ENCODE data around the gene PLPPR1.

DNA sequence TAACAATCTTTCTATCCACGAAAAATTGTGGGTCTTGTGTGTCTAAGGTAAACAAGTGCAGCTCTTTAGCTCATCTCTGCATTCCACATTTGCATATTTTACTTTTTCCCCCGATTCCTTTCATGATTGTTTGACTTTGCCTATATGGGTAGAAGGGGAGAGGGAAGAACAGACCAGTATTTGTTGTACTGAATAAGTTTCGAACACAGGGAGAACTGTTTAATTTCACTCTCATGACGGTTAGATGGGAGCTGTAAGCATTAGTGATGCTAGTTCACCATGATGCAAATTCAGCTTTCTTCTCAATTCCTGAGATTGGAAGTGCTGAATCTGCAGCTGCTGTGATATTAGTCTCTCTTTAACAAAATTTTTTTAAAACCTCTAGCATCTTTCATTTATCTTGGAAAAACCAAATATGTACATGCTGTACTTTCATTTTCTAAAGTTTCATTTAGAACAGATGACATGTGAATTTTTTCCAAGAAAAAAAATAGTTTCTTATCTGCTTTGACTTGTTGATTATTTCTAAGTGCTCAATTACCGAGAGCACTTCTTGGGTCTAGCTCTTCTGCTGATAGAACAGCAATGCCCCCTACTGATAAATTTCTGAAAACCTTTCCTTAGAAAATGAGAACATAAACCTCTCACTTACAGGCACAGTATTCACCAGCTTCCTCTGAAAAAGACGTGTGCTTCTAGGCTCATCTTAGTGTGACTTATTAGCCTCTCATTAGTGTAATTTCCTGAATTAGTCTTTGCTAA, 206.8 kb downstream of the PLPPR1 start:
- TF ChIP-seq, protein P1, sequence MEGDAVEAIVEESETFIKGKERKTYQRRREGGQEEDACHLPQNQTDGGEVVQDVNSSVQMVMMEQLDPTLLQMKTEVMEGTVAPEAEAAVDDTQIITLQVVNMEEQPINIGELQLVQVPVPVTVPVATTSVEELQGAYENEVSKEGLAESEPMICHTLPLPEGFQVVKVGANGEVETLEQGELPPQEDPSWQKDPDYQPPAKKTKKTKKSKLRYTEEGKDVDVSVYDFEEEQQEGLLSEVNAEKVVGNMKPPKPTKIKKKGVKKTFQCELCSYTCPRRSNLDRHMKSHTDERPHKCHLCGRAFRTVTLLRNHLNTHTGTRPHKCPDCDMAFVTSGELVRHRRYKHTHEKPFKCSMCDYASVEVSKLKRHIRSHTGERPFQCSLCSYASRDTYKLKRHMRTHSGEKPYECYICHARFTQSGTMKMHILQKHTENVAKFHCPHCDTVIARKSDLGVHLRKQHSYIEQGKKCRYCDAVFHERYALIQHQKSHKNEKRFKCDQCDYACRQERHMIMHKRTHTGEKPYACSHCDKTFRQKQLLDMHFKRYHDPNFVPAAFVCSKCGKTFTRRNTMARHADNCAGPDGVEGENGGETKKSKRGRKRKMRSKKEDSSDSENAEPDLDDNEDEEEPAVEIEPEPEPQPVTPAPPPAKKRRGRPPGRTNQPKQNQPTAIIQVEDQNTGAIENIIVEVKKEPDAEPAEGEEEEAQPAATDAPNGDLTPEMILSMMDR (conservative IDR thresholded peaks at IDR 0.05) = peak; percentile 92
- TF ChIP-seq ZFX (IDR thresholded peaks at IDR 0.05) = no peak
